Glutamatergic neuron (in vitro differentiated cells): Measurements from ENCODE around the gene TRAF5. TPM values are rescaled to one million over a fixed set of nuclear protein-coding genes. Genes with fewer than 3 reads are reported as not detected.

Experiments
- DNase-seq: peaks from one replicate; pipeline ENCODE4 v3.0.0; 2022
- H3K27ac Mint-ChIP-seq: one replicate; pipeline ENCODE4 v1.8.0; 2020; ENCODE audit warnings: mild to moderate bottlenecking, mixed read lengths, inconsistent platforms; ENCODE audit not compliant: unreplicated experiment
- H3K27me3 Mint-ChIP-seq: one replicate; pipeline ENCODE4 v1.8.0; 2020; ENCODE audit warnings: mild to moderate bottlenecking, moderate library complexity, mixed read lengths, inconsistent platforms; ENCODE audit not compliant: unreplicated experiment
- H3K36me3 Mint-ChIP-seq: one replicate; pipeline ENCODE4 v1.8.0; 2020; ENCODE audit warnings: mild to moderate bottlenecking, mixed read lengths, inconsistent platforms; ENCODE audit not compliant: unreplicated experiment
- H3K4me1 Mint-ChIP-seq: one replicate; pipeline ENCODE4 v1.8.0; 2020; ENCODE audit warnings: mild to moderate bottlenecking, low read depth, mixed read lengths, inconsistent platforms; ENCODE audit not compliant: unreplicated experiment
- H3K4me3 Mint-ChIP-seq: one replicate; pipeline ENCODE4 v1.8.0; 2020; ENCODE audit warnings: mild to moderate bottlenecking, mixed read lengths, inconsistent platforms; ENCODE audit not compliant: unreplicated experiment
- H3K9me3 Mint-ChIP-seq: one replicate; pipeline ENCODE4 v1.8.0; 2020; ENCODE audit warnings: mild to moderate bottlenecking, moderate library complexity, mixed read lengths, inconsistent platforms; ENCODE audit not compliant: unreplicated experiment
- CTCF ChIP-seq: fragments of 200-600 bp; sonication (generic); IDR thresholded peaks from one replicate; pipeline ENCODE4 v1.5.0; 2021; ENCODE audit not compliant: partially characterized antibody, unreplicated experiment
- total RNA-seq: library from RNA; stranded (reverse); fragmentation: NEBNext Ultra II Directional; extraction: Animal tissue kit (Norgen Biotek cat#: 25700); gene quantifications from one replicate; pipeline ENCODE4 v1.2.1, GENCODE V29; 2021; ENCODE audit not compliant: unreplicated experiment

Gene TRAF5
- total RNA-seq, 1 donor from 2014 or later: 9.7 TPM

- H3K27ac Mint-ChIP-seq: no peak overlapping the region
Observed at GRCh38 chr1:211332036-211332616, 5.5 kb downstream of the TRAF5 start.

GRCh38 chr1:211332830-211333229 lies 6.2 kb downstream of the TRAF5 start:
- no peak for DNase-seq
- TF ChIP-seq CTCF: no peak
- Mint-ChIP-seq H3K36me3 (no peaks in the 10 kb centered on the region), H3K27me3 (peaks cover 4% of the 10 kb centered on the region), H3K9me3 (peaks cover 10% of the 10 kb centered on the region), H3K4me3 (no peak overlapping the region), H3K27ac (no peak overlapping the region), H3K4me1 (peaks cover 19% of the 10 kb centered on the region)

More at GRCh38 chr1:211332036-211332616, 5.5 kb downstream of the TRAF5 start:
- Mint-ChIP-seq H3K9me3 (peaks cover 8% of the 10 kb centered on the region), H3K4me3 (no peak overlapping the region), H3K27me3 (peaks cover 2% of the 10 kb centered on the region), H3K36me3 (no peaks in the 10 kb centered on the region), H3K4me1 (peaks cover 12% of the 10 kb centered on the region)
- no peak for TF ChIP-seq CTCF
- DNase-seq: no peak

GRCh38 chr1:211333906-211334305 lies 7.3 kb downstream of the TRAF5 start:
- TF ChIP-seq CTCF: no peak
- DNase-seq: no peak
- Mint-ChIP-seq H3K27me3 (peaks cover 2% of the 10 kb centered on the region), H3K36me3 (no peaks in the 10 kb centered on the region), H3K4me1 (peaks cover 15% of the 10 kb centered on the region), H3K9me3 (peaks cover 4% of the 10 kb centered on the region), H3K4me3 (no peak overlapping the region), H3K27ac (no peak overlapping the region)

- H3K36me3 Mint-ChIP-seq: no peaks in the 10 kb centered on the region
- no peak overlapping the region for H3K27ac Mint-ChIP-seq
- H3K9me3 Mint-ChIP-seq: peaks cover 4% of the 10 kb centered on the region
- peaks cover 4% of the 10 kb centered on the region for H3K27me3 Mint-ChIP-seq
- no peak for TF ChIP-seq CTCF
- no peak for DNase-seq
- H3K4me3 Mint-ChIP-seq: no peak overlapping the region
- peaks cover 15% of the 10 kb centered on the region for H3K4me1 Mint-ChIP-seq
Observed at GRCh38 chr1:211334986-211335385, 8.4 kb downstream of the TRAF5 start.

GRCh38 chr1:211335522-211336157 lies 9.0 kb downstream of the TRAF5 start:
- H3K9me3 Mint-ChIP-seq: peaks cover 4% of the 10 kb centered on the region
- H3K27me3 Mint-ChIP-seq: peaks cover 4% of the 10 kb centered on the region
- no peaks in the 10 kb centered on the region for H3K36me3 Mint-ChIP-seq
- TF ChIP-seq CTCF: no peak
- H3K27ac Mint-ChIP-seq: no peak overlapping the region
- DNase-seq: no peak
- H3K4me3 Mint-ChIP-seq: no peak overlapping the region
- H3K4me1 Mint-ChIP-seq: peaks cover 15% of the 10 kb centered on the region
